Stimulated activated CD8-positive, alpha-beta memory T cell treated with anti-CD3 and anti-CD28 coated beads, Interleukin-4, amount 100 ng/mL, for 1 hour (primary cell): Measurements from ENCODE around the gene MAP1LC3B.

Source experiments
- DNase-seq, 2 donors: peaks; one replicate each; pipeline ENCODE4 v3.0.0-alpha.2; 2020; ENCODE audit warnings: low read depth in 2 of 2, low spot score in 1 of 2

Gene MAP1LC3B

GRCh38 chr16:87426423-87427215, 34.5 kb downstream of the MAP1LC3B start:
- DNase-seq: no peak

DNA sequence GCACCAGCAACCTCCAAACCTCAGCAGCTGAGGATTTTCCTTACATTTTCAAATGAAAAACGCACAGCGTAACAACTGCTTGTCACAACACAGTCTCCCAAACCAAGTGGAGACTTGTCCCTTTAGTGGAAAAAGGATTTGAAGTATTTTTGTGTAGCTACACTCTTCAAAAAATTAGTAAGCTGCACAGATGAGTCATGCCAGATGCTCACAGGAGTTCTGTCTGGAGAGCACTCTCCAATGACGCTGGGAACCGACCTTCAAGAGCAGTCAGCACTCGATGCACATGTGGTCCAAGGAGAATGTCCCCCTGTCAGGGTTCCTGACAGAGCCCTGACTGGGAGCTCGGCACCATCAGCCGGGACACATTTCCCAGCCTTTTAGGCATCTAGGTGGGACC, 39.8 kb downstream of the MAP1LC3B start:
- no peak for DNase-seq

DNA sequence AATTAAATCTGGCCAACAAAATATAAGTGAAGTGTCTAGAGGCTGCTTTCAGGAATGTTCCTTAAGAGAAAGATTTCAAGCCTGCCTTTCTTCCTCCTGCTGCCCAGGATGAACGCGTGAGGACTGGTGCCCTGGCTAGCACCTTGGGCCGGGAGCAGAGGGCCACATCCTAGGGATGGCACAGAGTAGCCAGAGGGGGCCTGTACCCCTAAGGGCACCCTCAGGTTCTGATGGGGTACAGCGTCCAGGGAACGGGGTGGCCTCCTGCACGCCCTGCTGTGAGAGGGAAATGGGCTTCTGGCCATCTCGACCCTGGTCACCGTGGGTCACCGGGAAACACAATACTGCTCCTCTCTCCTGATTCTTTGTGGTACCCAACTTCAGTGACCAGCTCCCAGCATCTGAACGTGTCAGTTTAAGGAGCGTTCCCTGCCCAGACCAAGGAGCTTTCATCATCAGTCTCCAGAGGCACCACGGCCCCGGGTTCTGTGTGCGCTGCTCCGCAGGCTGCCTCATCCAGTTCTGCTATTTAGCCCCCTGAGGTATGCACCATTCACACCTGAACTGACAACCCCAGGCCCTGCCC, 40.3 kb downstream of the MAP1LC3B start:
- no peak for DNase-seq

- DNase-seq: no peak
Observed at GRCh38 chr16:87434146-87434667, 42.1 kb downstream of the MAP1LC3B start.

GRCh38 chr16:87435372-87436224, 43.5 kb downstream of the MAP1LC3B start:
- no peak for DNase-seq

- DNase-seq: no peak
Observed at GRCh38 chr16:87436225-87437172, 44.4 kb downstream of the MAP1LC3B start.

DNA sequence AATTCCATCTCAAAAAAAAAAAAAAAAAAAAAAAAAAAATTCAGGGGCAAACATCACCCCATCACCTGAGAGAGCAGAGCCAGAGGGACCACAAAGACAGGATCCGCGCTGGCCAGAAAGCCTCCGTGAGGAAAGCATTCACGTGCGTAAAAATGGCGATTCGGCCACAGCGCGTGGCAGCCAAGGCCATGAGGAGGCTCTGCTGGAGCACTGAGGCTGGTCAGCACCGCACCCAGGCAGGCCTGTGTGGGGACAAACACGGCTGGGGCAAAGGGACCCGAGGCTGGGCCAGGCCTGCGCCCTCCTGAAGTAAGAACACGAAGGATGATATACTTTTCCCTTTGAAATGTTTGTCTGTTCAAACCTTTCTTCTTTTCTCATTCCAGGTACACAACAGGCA, 45.2 kb downstream of the MAP1LC3B start:
- DNase-seq: no peak

GRCh38 chr16:87437911-87438610, 45.9 kb downstream of the MAP1LC3B start:
- DNase-seq: no peak

DNA sequence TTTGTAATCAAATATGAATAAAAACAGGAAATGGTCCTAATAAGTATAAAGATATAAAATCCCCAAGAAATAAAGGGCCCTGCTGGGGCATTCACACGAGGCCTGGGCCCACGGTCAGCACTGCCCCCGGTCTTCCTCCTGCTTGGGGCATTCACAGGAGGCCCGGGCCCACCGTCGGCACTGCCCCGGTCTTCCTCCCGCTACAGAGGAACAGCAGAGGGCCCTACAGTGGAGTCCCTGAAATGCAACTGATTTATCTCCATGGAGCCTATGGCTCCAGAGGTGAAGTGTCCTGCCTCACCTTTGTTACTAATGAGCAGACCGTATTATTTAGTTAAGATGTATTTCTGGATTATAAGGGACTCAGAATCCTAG, 46.5 kb downstream of the MAP1LC3B start:
- DNase-seq: no peak

DNA sequence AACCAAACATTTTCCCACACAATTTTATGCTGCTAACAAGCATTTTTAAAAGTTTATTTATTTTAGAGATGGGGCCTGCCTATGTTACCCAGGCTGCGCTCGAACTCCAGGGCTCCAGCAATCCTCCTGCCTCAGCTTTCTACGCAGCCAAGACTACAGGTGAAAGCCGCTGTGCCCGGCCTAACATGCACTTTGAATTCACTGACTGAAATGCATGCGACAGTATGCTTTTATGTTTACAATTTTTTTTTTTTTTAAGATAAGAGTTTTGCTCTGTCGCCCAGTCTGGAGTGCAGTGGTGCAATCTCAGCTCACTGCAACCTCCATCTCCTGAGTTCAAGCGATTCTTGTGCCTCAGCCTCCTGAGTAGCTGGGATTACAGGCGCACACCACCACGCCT, 47.8 kb downstream of the MAP1LC3B start:
- no peak for DNase-seq

- no peak for DNase-seq
Observed at GRCh38 chr16:87441886-87442580, 49.9 kb downstream of the MAP1LC3B start.

DNA sequence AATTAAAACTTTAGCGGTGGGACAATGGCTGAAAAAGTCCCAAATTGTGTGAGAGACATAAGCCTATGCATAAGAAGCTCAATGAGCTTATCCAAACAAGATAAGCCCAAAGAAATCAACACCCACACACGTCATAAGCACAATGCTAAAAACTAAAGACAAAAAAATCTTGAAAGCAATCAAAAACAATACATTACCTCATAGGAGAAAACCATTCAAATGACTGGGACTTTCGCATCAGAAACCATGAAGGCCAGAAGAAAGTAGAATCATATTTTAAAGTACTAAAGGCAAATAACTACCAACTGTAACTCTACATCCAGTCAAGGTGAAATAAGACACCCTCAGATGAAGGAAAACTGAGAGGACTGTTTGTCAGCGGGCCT, 50.4 kb downstream of the MAP1LC3B start:
- no peak for DNase-seq

GRCh38 chr16:87443016-87443415, 50.9 kb downstream of the MAP1LC3B start:
- no peak for DNase-seq

DNA sequence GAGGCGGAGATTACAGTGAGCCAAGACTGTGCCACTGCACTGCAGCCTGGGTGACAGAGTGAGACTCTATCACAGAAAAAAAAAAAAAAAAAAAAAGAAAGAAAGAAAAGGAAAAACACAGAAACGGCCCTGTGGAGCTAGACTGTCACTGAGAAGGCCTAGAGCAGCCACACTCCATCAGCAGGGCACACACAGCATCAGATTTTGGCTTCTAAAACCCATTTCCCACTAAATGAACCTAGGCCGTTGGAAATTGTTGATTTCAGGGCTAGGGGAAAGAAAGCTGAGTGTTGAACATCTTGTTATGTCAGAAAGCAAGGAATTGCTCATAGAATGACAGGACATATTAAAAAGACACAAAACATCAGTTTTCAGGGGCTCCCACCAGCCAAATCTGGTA, 51.8 kb downstream of the MAP1LC3B start:
- no peak for DNase-seq

DNA sequence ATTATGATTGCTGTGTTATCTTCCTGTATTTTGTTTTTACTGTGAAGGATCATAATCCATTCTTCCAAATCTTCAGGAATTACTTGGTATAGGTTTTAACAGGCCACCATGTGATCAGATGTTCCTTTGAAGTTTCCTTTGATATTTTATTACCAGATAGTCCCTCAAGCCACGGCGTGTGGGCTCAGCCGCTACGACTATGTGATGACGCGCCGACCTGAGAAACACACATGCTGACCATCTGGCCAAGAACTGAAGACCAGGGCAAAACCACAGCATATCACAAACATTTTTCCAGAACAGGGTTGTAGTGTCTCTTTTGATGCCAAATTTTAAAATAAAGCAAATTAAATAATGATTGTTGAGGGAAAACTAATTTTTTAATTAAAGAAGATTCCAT, 53.4 kb downstream of the MAP1LC3B start:
- no peak for DNase-seq

DNA sequence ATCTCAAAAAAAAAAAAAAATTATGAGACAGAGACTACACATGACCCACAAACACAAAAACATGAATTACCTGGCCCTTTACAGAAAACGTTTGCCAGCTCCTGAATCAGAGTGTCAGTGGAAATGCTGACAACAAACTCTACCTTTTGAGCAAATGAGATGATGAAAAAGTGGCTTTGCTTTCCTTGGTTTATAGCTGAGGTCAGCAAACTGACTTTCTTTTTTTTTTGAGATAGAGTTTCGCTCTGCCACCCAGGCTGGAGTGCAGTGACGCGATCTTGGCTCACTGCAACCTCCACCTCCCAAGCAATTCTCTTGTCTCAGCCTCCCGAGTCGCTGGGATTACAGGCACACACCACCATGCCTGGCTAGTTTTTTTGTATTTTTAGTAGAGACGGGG, 54.3 kb downstream of the MAP1LC3B start:
- DNase-seq: no peak

DNA sequence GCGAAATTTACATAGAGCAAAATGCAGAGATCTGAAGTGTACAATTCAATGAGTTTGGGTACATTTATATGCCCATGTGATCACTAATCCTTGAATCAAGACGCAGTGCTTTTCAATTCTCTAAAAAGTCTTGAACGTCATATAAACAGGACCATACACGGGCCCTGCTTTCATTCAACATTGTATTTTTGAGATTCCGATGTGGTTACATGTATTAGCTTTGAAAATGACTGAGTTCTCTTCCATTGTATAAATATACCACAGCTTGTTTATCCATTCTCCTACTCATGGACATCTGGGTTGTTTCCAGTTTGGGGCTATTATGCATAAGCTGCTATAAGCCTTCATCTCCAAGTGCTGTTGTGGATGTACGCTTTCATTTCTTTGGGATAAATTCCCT, 55.2 kb downstream of the MAP1LC3B start:
- no peak for DNase-seq

DNA sequence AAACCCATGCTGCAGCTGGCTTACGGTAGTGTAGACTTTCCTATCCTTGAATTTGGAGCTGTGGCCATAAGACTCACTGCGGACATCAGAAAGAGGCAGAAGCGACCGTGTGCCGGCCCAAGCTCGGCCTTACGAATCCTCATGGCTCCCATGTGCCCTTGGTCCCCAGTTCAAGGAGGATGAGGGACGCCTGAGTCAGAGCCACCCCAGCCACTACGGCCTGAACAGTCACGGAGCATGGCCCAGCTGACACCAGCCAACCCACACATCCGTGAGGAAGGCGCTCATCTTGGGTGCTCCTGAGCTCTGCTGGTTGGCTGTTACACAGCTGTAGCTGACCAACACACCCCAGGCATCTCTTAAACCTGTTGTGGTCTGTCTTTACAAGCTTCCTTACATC, 56.7 kb downstream of the MAP1LC3B start:
- no peak for DNase-seq

GRCh38 chr16:87451563-87452210, 59.6 kb downstream of the MAP1LC3B start:
- DNase-seq: no peak
